Fibroblast of skin of scalp (primary cell): Measurements from ENCODE around the gene SETD1B.
"Not testable (repeated sequence)": the region's sequence is repeated elsewhere in the genome, so short reads cannot be mapped to it uniquely, and the experiment has no call there.

Experiments used
- DNase-seq: peaks from one replicate; pipeline ENCODE4 v3.0.0-alpha.2; 2013

The SETD1B gene

DNA sequence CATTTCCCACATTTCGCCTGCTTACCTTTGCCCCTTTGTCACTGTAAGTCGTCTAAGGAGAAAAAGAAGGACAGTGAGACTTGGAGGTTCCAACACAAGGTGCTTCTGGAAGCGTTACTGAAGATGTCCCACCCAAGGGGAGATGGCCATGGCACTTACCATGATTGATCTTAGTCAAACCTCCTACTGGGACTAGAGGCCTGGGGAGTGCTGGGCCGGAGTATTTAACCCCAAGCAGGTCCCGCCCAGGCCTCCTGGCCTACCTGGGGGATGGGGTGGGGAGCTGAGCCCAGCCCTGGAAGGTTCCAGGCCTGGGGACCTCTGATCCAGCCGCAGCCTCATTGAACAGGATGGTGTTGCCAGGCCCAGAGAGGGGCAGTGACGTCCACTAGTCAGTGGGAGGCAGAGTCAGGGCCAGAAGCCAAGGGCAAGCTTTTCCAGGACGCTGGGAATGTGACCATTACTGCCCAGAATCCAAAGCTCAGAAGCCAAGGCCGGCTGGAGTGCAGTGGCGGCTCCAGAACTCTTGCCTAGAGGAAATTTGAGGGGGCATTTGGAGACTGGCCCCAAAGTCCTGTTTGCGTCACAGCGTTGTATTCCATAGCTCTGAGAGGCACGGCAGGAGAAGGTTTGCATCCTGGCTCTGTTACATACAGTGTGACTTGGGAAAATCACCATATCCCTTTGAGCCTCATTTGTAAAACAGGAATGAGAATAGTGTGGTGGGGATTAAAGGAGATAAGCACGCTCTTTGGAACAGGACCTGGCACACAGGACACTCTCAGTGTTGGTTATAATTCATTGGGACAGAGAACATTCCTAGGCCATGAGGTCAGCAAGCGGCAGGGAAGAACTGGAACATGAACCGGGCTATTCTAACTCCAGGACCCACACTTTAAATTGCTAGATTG is 55.1 kb downstream of the SETD1B start, which contains the start of gene HPD:
Gene HPD, minus strand, starts transcription at position 198 of the 911 bp plus-strand sequence. Its CDS starts 36 bp downstream, at position 162.
- DNase-seq, result peak; percentile 74

DNA sequence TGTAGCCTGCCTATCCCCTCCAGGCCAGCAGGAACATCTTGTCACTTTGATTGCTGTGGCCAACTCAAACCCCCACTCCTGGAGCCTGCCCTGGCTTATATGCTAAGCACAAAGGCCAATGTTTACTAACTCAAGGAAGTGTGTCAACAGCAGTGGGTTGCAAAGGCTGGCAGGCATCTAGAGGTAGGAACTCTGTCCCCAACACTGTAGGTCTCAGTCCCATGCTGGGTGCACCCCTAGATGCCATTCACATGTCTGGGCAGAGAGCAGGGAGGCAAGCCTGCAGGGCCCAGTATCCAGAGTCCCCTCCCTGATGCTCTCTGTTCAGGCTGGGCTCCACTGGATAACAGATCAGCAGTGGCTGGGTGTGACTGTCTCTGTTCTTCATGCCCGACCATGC is 56.4 kb downstream of the SETD1B start:
- no peak for DNase-seq

DNA sequence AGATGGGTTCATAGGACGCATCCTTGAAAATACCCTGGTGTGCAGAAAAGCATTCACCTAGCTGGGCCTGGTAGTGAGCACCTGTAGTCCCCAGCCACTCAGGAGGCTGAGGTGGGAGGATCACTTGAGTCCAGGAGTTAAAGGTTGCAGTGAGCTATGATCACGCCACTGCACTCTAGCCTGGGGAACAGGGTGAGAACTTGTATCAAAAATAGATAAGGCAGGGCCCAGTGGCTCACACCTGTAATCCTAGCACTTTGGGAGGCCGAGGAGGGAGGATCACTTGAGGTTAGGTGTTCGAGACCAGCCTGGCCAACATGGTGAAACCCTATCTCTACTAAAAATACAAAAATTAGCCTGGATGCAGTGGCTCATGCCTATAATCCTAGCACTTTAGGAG is 56.9 kb downstream of the SETD1B start:
- not testable (repeated sequence) for DNase-seq

DNA sequence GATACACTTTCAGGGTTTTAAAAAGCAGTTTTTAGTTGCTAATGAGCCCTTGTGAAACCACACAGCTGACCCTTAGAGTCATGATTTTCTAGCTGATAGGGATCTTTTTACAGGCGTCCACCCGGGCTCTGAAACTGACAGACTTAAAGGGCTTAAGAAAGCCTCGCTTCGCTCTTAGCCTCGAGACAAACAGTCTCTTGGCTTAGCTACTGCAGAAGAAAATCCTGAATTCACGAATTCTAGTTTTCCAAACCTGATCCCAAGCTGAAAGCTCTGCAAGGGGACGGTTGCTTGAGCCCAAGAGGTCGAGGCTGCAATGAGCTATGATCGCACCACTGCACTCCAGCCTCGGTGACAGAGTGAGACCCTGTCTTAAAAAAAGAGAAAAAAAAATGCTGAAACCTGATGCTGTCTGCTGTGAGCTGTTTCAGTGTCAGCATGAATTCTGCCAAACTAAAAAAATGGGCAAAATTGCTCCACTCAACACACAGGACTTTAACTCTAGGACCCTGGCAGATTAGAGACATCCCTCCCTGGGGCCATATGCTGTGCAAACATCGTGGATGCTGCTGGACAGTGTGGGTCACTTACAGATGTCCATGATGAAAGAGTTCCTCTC is 57.9 kb downstream of the SETD1B start:
- no peak for DNase-seq

DNA sequence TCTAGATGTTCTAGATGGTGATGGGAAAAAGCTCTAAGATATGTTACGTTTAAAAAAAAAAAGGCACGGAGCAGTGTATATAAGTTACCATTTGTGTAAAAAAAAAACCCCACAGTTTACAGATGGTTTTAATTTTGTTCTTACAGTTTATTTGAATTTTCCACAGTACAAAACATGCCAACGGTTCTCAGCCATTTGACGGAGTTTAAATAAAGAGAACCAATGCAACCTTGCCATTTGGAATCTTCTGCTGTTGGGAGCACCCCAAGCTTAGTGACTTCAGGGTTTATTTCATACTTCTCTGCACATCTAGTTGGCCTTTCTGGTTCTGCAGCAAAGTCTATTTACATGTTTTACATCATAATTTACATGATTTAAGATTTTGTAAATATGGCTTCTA is 62.5 kb downstream of the SETD1B start:
- DNase-seq, result no peak

DNA sequence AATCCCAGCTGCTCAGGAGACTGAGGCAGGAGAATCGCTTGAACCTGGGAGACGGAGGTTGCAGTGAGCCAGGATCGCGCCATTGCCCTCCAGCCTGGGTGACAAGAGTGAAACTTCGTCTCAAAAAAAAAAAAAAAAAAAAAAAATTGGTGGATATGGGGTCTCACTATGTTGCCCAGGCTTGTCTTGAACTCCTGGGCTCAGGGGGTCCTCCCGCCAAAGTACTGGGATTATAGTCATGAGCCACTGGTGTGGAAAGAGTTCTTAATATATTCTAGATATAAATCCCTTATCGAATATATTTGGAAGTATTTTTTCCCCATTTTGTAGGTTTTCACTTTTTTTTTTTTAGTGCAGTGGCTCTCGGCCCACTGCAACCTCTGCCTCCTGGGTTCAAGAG is 65.4 kb downstream of the SETD1B start:
- DNase-seq, result not testable (repeated sequence)

DNA sequence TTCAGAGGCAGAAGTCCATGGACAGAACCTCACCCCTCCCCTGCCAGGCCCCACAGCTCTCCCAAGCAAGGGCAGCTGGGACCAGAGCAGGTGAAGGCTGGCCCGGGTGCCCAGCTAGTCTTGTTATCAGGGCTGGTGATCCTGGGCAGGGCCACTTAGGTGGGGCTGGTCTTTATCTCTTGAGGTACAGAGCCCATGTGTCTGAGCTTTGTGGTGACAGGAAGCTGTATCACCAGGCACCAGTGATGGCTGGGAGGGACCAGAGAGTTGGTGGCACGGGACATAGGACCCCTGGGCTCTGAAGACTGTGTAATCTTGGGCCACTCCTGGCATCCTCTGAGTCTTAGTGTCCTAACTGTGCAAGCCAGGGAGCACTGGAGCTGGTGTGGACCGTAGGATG is 67.7 kb downstream of the SETD1B start:
- no peak for DNase-seq

DNA sequence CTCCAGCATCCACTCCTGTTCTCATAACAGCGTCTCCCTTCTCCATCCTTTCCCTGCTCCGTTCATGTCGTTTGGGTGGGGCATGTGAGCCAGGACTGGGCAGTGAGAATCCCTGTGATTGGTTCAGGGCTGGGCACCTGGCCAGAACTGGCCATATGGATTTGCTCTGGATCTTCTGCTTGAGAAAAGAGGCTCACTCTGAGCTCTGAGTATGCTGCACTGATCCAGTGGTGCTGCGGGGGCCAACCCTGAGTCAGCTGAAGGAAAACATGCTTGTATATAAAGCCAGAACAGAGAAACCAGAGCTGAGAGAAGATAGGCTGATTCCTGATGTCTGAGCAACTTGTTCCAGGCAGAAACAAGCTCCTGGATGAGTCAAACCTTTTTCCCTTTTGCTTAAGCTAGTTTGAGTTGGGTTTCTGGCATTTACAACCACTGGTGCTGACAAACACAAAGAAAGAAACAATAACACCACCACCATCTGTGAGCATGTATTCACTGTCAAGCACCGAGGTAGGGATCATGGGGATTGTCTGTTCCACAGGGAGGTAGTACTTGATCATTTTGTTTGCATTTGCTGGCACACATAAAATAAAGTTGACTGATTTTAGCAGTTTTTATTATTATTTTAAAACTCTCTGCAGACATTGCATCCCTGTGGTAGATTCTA is 68.9 kb downstream of the SETD1B start:
- DNase-seq, result peak; percentile 82

DNA sequence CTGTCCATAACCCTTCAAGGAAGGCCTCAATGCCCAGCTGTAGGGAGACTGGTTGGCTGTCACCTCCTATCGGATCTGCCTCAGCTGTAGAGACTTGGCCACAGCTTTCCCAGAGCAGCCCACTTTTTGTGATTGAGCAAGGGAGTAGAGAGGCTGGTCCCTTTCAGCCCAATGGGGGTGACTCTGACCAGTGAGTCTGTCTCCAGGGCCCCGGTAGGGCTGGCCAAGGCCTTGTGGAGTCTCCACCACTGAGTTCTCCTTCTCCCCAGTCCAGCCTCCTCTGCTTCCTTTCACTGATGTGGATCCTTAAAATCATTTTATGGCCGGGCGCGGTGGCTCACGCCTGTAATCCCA is 69.4 kb downstream of the SETD1B start:
- DNase-seq, result no peak

DNA sequence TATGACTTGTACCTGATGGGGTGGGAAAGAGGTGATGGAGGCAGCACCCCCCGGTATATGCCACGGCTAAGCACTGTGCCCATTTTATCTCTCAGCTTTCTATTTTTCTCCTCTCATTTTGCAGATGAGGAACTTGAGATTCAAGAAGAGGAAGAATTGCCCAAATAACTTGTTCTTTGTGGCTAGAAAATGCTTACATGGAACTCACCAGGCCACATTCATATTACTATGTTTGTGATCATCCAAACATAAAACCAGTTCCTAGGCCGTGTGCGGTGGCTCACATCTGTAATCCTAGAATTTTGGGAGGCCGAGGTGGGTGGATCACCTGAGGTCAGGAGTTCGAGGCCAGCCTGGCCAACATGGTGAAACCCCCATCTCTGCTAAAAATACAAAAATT is 70.3 kb downstream of the SETD1B start:
- no peak for DNase-seq

DNA sequence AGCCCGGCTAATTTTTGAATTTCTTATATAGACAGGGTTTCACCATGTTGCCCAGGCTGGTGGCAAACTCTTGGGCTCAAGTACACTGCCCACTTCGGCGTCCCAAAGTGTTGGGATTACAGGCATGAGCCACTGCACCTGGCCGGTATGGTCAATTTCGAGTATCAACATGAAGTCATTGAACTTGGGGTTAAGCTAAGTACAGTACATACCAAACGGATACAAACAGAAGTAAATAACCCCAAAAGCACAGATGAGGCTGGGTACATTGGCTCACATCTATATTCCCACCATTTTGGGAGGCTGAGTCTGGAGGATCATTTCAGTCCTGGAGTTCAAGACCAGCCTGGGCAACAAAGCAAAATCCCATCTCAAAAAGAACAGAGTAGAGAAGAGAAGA is 71.8 kb downstream of the SETD1B start:
- no peak for DNase-seq

DNA sequence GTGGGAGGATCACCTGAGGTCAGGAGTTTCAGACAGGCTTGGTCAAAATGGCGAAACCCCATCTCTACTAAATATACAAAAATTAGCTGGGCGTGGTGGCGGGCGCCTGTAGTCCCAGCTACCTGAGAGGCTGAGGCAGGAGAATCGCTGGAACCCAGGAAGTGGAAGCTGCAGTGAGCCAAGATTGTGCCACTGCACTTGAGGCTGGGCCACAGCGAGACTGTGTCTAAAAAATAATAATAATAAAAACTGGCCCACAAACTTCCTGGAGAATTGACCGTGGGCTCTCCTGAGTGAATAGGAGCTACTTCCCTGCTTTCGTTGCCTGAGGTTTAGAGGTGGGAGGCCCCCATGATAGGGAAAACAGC is 72.3 kb downstream of the SETD1B start:
- not testable (repeated sequence) for DNase-seq
